Astrocyte (in vitro differentiated cells and primary cell): ENCODE results near the gene SLC5A4. TPM values are rescaled to one million over a fixed set of nuclear protein-coding genes. Genes with fewer than 3 reads are reported as not detected.
"Not testable (repeated sequence)": the region's sequence is repeated elsewhere in the genome, so short reads cannot be mapped to it uniquely, and the experiment has no call there.

Experiments
- DNase-seq: peaks from one replicate; pipeline ENCODE4 v3.0.0-alpha.2; 2010; ENCODE audit warnings: low read depth
- FAIRE-seq: peaks from 2 replicates; lab custom pipeline; 2011; peaks lifted over from hg19 to GRCh38; lab: Jason Lieb, UNC
- H2AFZ ChIP-seq: 2 replicates; pipeline ENCODE4 v1.6.0; 2012; ENCODE audit warnings: low read depth, low read length, inconsistent platforms
- H3K27ac ChIP-seq: 2 replicates; pipeline ENCODE4 v1.5.1; 2011; ENCODE audit warnings: low read depth, low read length, inconsistent platforms
- H3K27me3 ChIP-seq: 2 replicates; pipeline ENCODE4 v1.6.0; 2011; ENCODE audit warnings: low read length, inconsistent platforms; ENCODE audit not compliant: insufficient read depth
- H3K36me3 ChIP-seq: 2 replicates; pipeline ENCODE4 v1.5.1; 2011; ENCODE audit warnings: low read length, inconsistent platforms; ENCODE audit not compliant: insufficient read depth
- H3K4me1 ChIP-seq: 2 replicates; pipeline ENCODE4 v1.5.1; 2011; ENCODE audit warnings: low read length, inconsistent platforms; ENCODE audit not compliant: insufficient read depth
- H3K4me2 ChIP-seq: 2 replicates; pipeline ENCODE4 v1.6.0; 2012; ENCODE audit warnings: low read length, inconsistent platforms
- H3K4me3 ChIP-seq: 2 replicates; pipeline ENCODE4 v1.5.1; 2011; ENCODE audit warnings: low read depth, mild to moderate bottlenecking, low read length, inconsistent platforms; ENCODE audit not compliant: insufficient read depth
- H3K79me2 ChIP-seq: 2 replicates; pipeline ENCODE4 v1.6.0; 2012; ENCODE audit warnings: mild to moderate bottlenecking, low read length, inconsistent platforms; ENCODE audit not compliant: insufficient read depth
- H3K9ac ChIP-seq: 2 replicates; pipeline ENCODE4 v1.6.0; 2012; ENCODE audit warnings: mild to moderate bottlenecking, low read length, inconsistent platforms
- H3K9me3 ChIP-seq: 2 replicates; pipeline ENCODE4 v1.5.1; 2012; ENCODE audit warnings: low read depth, mild to moderate bottlenecking, low read length, inconsistent platforms; ENCODE audit not compliant: insufficient read depth
- H4K20me1 ChIP-seq: 2 replicates; pipeline ENCODE4 v1.6.0; 2012; ENCODE audit warnings: low read length, inconsistent platforms; ENCODE audit not compliant: insufficient read depth
- H3K27ac Mint-ChIP-seq: one replicate; pipeline ENCODE4 v1.8.0; 2021; ENCODE audit warnings: mild to moderate bottlenecking, mixed read lengths; ENCODE audit not compliant: unreplicated experiment
- H3K27me3 Mint-ChIP-seq: one replicate; pipeline ENCODE4 v1.8.0; 2021; ENCODE audit warnings: low read depth, mixed read lengths; ENCODE audit not compliant: unreplicated experiment
- H3K36me3 Mint-ChIP-seq: one replicate; pipeline ENCODE4 v1.8.0; 2021; ENCODE audit warnings: low read depth, mixed read lengths; ENCODE audit not compliant: unreplicated experiment
- H3K4me1 Mint-ChIP-seq: one replicate; pipeline ENCODE4 v1.8.0; 2021; ENCODE audit warnings: low read depth, mixed read lengths; ENCODE audit not compliant: unreplicated experiment
- H3K4me3 Mint-ChIP-seq: one replicate; pipeline ENCODE4 v1.8.0; 2021; ENCODE audit warnings: mild to moderate bottlenecking, moderate library complexity, mixed read lengths; ENCODE audit not compliant: unreplicated experiment
- H3K9me3 Mint-ChIP-seq: one replicate; pipeline ENCODE4 v1.8.0; 2021; ENCODE audit warnings: mild to moderate bottlenecking, mixed read lengths; ENCODE audit not compliant: unreplicated experiment
- CTCF ChIP-seq: IDR thresholded peaks from 2 replicates; pipeline ENCODE4 v1.5.1; 2011; ENCODE audit warnings: low read depth, mild to moderate bottlenecking, inconsistent platforms, low read length, moderate library complexity; ENCODE audit not compliant: insufficient read depth
- EZH2 ChIP-seq: IDR thresholded peaks from 2 replicates; pipeline ENCODE4 v1.6.1; 2012; ENCODE audit warnings: mild to moderate bottlenecking, low read length, inconsistent platforms; ENCODE audit not compliant: insufficient read depth
- total RNA-seq: library from RNA; stranded (reverse); gene quantifications from 2 replicates; pipeline ENCODE4 v1.2.1, GENCODE V29; 2021

SLC5A4 gene
- total RNA-seq, 1 donor from 2014 or later = 0.14 TPM

- Histone ChIP-seq H3K9ac (no peak overlapping the region), H3K4me3 (no peak overlapping the region), H3K79me2 (no peaks in the 10 kb centered on the region), H3K9me3 (no peaks in the 10 kb centered on the region), H3K36me3 (no peaks in the 10 kb centered on the region), H3K27ac (no peak overlapping the region), H4K20me1 (no peaks in the 10 kb centered on the region), H3K4me1 (no peaks in the 10 kb centered on the region), H3K27me3 (no peaks in the 10 kb centered on the region), H3K4me2 (peak overlapping the region; percentile 59), H2AFZ (peak overlapping the region; percentile 43)
- Mint-ChIP-seq H3K36me3 (peaks cover 3% of the 10 kb centered on the region), H3K9me3 (no peaks in the 10 kb centered on the region), H3K4me1 (no peaks in the 10 kb centered on the region), H3K27me3 (peaks cover 6% of the 10 kb centered on the region), H3K27ac (no peak overlapping the region), H3K4me3 (no peak overlapping the region)
- FAIRE-seq (peak; percentile 17), DNase-seq (peak; percentile 41)
- TF ChIP-seq CTCF (peak; percentile 94), EZH2 (no peak)
These were observed 11.0 kb upstream of the SLC5A4 start for GRCh38 chr22:32265882-32266767.

GRCh38 chr22:32263678-32264077 lies 8.5 kb upstream of the SLC5A4 start:
- not testable (repeated sequence) for H3K36me3 Mint-ChIP-seq, H3K27ac Mint-ChIP-seq, H3K4me3 ChIP-seq, H3K36me3 ChIP-seq, H3K27ac ChIP-seq, DNase-seq, H4K20me1 ChIP-seq, FAIRE-seq, H3K9me3 Mint-ChIP-seq, H3K4me3 Mint-ChIP-seq, H3K9me3 ChIP-seq, H2AFZ ChIP-seq, H3K9ac ChIP-seq, H3K4me2 ChIP-seq, H3K4me1 Mint-ChIP-seq, H3K79me2 ChIP-seq, H3K27me3 ChIP-seq, H3K4me1 ChIP-seq, H3K27me3 Mint-ChIP-seq

GRCh38 chr22:32261306-32261705 lies 6.2 kb upstream of the SLC5A4 start:
- Histone ChIP-seq H3K4me3 (no peak overlapping the region), H3K27ac (no peak overlapping the region), H3K4me2 (no peak overlapping the region), H3K27me3 (no peaks in the 10 kb centered on the region), H3K9ac (no peak overlapping the region), H4K20me1 (no peaks in the 10 kb centered on the region), H3K4me1 (no peaks in the 10 kb centered on the region), H3K79me2 (no peaks in the 10 kb centered on the region), H2AFZ (no peak overlapping the region), H3K9me3 (no peaks in the 10 kb centered on the region), H3K36me3 (no peaks in the 10 kb centered on the region)
- Mint-ChIP-seq H3K4me3 (no peak overlapping the region), H3K27me3 (peaks cover 12% of the 10 kb centered on the region), H3K4me1 (no peaks in the 10 kb centered on the region), H3K36me3 (no peaks in the 10 kb centered on the region), H3K9me3 (peaks cover 5% of the 10 kb centered on the region), H3K27ac (no peak overlapping the region)
- TF ChIP-seq CTCF = no peak
- no peak for TF ChIP-seq EZH2
- DNase-seq (no peak), FAIRE-seq (no peak)
